GM13977 (cell line): ENCODE results near the gene DPH1.

Experiments
- DNase-seq: peaks from one replicate; pipeline ENCODE4 v3.0.0; 2012; ENCODE audit warnings: low spot score
- CTCF ChIP-seq: IDR thresholded peaks from 2 replicates; pipeline ENCODE4 v1.5.1; 2012; ENCODE audit warnings: mild to moderate bottlenecking, control low read depth; ENCODE audit not compliant: insufficient read depth; ENCODE audit errors: extremely low read depth, missing control alignments
- in situ Hi-C: fragments of 300-500 bp; cut with MboI; formaldehyde crosslinking; loops from one replicate; pipeline ENCODE4 v1.12.0; 2022; ENCODE audit warnings: low sequenced_read_pairs, low pct_unique_long_range_greater_than_20kb, mixed read lengths, inconsistent platforms; ENCODE audit not compliant: unreplicated experiment

The DPH1 gene

GRCh38 chr17:2085648-2085949, 55.6 kb downstream of the DPH1 start:
- TF ChIP-seq CTCF, result no peak
- in situ Hi-C loops, result no loop called here

GRCh38 chr17:2086306-2086705, 56.4 kb downstream of the DPH1 start:
- no peak for TF ChIP-seq CTCF
- in situ Hi-C loops, result no loop called here
- no peak for DNase-seq

More at GRCh38 chr17:2085648-2085949, 55.6 kb downstream of the DPH1 start:
- DNase-seq, result no peak

GRCh38 chr17:2087597-2088211, 57.8 kb downstream of the DPH1 start:
- DNase-seq, result peak; percentile 62
- in situ Hi-C loops, result no loop called here
- no peak for TF ChIP-seq CTCF

GRCh38 chr17:2089021-2089422, 59.1 kb downstream of the DPH1 start:
- in situ Hi-C loops, result no loop called here
- no peak for DNase-seq

GRCh38 chr17:2090210-2090641, 60.3 kb downstream of the DPH1 start:
- no peak for TF ChIP-seq CTCF
- in situ Hi-C loops, result loop anchor here (10.0 kb wide), 1 partner anchor 155 kb away; no protein-coding TSS in a partner anchor
- no peak for DNase-seq

More at GRCh38 chr17:2089021-2089422, 59.1 kb downstream of the DPH1 start:
- TF ChIP-seq CTCF, result no peak

- in situ Hi-C loops, result loop anchor here (10.0 kb wide), 1 partner anchor 154 kb away; no protein-coding TSS in a partner anchor
- no peak for TF ChIP-seq CTCF
- no peak for DNase-seq
Measured at GRCh38 chr17:2090804-2091534, 61.0 kb downstream of the DPH1 start.
